ENCODE measurements around the gene REG3G.
"Not testable (repeated sequence)": the region's sequence is repeated elsewhere in the genome, so short reads cannot be mapped to it uniquely, and the experiment has no call there.

Gene REG3G

GRCh38 chr2:79013629-79014028 is 11.9 kb upstream of the REG3G start:
- no peak for DNase-seq (ENCODE audit: extremely low read depth in 1 of 2, low read depth in 1 of 2)

DNA sequence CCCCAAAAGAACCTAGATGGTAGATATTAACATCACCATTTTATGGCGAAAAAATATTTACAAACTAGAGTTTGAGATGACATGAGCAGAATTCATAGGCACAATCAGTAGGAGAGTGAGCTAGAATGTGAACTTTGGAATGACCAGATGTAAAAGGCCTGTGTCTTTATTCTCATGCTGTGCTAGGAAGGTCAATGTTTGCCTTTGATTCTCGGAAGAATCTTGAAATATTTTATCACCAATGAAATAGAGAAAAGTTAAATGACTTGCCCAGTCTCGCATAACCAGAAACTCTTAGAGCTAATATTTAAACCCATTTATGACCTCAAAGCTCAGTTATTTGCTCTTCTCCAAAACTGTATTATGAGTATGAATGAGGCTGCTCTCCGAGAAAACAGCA is 9.2 kb upstream of the REG3G start:
- DNase-seq (ENCODE audit: extremely low read depth in 1 of 2, low read depth in 1 of 2): no peak

DNA sequence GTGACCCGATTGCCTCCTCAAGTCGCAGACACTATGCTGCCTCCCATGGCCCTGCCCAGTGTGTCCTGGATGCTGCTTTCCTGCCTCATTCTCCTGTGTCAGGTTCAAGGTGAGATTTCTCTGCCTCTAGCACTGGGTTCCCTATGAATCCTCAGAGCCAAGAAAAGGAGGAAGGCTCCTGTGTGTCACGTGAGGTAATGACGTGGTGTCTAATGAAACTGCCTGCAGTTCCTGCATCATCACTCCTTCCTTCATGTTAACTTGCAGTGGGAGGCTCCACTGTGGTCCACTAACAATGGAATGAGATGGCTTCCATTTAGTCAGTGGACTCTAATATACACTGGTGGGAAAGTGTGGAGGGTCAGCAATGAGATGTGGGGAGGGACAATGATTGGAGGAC is 559 bp downstream of the REG3G start:
- DNase-seq (ENCODE audit: extremely low read depth in 1 of 2, low read depth in 1 of 2): no peak

GRCh38 chr2:79039944-79040343 is 14.4 kb downstream of the REG3G start:
- no peak for DNase-seq (ENCODE audit: extremely low read depth in 1 of 2, low read depth in 1 of 2)

GRCh38 chr2:79041032-79041448 is 15.5 kb downstream of the REG3G start:
- no peak for DNase-seq (ENCODE audit: extremely low read depth in 1 of 2, low read depth in 1 of 2)

DNA sequence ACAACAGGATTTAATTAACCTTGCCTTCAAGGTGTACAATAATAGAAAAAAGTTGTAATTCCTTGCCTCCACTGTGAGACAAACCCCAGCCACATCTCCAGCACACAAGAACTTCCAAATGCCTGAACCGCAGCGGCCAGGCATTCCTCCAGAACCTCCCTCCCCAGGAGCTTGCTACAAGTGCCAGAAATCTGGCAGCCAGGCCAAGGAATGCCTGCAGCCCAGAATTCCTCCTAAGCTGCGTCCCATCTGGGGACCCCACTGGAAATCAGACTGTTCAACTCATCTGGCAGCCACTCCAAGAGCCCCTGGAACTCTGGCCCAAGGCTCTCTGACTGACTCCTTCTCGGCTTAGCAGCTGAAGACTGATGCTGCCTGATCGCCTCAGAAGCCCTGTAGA is 28.0 kb downstream of the REG3G start:
- DNase-seq (ENCODE audit: extremely low read depth in 1 of 2, low read depth in 1 of 2): not testable (repeated sequence)

GRCh38 chr2:79054769-79055168 is 29.3 kb downstream of the REG3G start:
- not testable (repeated sequence) for DNase-seq (ENCODE audit: extremely low read depth in 1 of 2, low read depth in 1 of 2)

- no peak for DNase-seq (ENCODE audit: extremely low read depth in 1 of 2, low read depth in 1 of 2)
Measured at GRCh38 chr2:79065201-79065600, 39.7 kb downstream of the REG3G start.

DNA sequence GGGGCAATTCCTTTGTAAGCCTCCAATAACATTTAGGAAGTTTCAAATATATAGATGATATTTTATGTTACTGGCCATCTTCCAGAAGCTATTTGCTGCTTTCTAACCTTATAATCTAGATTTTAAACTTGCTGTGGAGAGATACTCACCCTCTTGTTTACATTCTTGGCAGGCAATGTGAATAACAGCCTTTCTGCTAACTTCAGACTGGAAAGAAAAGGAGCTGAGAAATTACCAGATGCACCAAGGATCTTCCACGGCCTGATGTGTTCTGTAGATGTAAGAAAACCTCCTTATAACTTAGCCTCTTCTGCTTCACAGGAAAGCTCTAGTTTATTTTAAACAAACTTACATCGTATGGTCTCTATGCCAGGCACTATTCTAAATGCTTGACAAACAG is 45.6 kb downstream of the REG3G start:
- DNase-seq (ENCODE audit: extremely low read depth in 1 of 2, low read depth in 1 of 2): no peak
